ENCODE measurements around the gene RIMKLA.

The RIMKLA gene, protein sequence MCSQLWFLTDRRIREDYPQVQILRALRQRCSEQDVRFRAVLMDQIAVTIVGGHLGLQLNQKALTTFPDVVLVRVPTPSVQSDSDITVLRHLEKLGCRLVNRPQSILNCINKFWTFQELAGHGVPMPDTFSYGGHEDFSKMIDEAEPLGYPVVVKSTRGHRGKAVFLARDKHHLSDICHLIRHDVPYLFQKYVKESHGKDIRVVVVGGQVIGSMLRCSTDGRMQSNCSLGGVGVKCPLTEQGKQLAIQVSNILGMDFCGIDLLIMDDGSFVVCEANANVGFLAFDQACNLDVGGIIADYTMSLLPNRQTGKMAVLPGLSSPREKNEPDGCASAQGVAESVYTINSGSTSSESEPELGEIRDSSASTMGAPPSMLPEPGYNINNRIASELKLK

DNA sequence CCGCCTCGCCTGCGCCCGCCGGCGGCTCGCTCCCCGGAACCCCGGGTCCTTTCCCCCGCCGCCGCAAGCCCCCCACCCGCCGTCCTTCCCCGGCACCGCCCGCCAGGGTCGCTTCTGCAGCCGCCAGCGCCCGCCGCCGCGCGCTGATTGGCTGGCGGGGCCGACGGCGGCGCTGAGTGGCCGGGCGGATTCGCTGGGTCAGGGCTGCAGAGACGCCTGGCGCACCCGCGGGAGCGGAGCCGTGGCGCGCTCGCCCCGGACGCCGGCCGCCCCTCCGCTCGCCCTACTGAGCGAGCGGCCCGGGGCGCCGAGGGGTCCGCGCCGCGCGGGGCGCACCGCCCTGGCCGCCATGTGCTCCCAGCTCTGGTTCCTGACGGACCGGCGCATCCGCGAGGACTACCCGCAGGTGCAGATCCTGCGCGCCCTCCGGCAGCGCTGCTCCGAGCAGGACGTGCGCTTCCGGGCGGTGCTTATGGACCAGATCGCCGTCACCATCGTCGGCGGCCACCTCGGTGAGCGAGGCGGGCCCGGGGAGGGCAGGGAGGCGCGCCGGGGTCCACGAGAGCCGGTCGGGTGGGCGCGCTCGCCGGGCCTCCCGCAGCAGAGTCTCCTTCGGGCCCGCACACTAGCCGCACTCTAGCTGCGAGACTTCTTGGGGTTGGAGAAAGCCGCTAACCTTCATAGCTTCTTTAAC lies at the start of gene RIMKLA:
TSS of gene RIMKLA (plus strand) at position 207 of the 694 bp plus-strand sequence. CDS start at position 350, 143 bp downstream.
- Histone ChIP-seq H3K9me3 (ENCODE audit: control insufficient read depth, low read length) (no peaks in the 10 kb centered on the region), H3K4me1 (ENCODE audit: control insufficient read depth, insufficient read depth, low read length) (no peaks in the 10 kb centered on the region), H3K36me3 (ENCODE audit: control insufficient read depth, insufficient read depth, low read length, severe bottlenecking) (no peaks in the 10 kb centered on the region), H3K9ac (ENCODE audit: low read length) (no peak within 1 kb of the TSS), H3K27me3 (replicated peaks; ENCODE audit: control insufficient read depth, insufficient read depth, low read length) (peaks cover 18% of the 10 kb centered on the region), H3K4me3 (ENCODE audit: low read length) (peak within 1 kb of the TSS; percentile 77)
- DNase-seq (ENCODE audit: low read depth), result peak; percentile 65

DNA sequence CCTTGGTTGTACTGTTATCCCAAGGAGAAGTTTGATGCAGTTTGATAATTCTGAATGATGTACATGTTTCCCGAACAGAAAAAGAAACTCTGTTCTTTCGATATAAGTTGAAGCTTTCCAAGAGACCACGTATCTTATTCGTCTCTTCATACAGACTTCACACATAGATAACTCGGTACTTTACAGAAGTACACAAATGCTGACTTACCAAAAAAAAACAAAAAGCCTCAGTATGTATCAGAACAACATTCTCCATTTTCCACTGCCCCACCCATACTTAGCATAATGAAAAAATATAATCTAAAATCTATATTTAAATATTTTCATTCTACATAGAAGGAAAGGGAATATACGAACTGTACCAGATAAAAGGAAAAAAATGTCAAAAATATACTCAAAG lies 47.7 kb upstream of the RIMKLA start:
- Histone ChIP-seq H3K36me3 (ENCODE audit: control insufficient read depth, insufficient read depth, low read length, severe bottlenecking) (no peaks in the 10 kb centered on the region), H3K9me3 (ENCODE audit: control insufficient read depth, low read length) (no peaks in the 10 kb centered on the region), H3K4me1 (ENCODE audit: control insufficient read depth, insufficient read depth, low read length) (peaks cover 29% of the 10 kb centered on the region), H3K9ac (ENCODE audit: low read length) (peak overlapping the region; percentile 93), H3K27me3 (replicated peaks; ENCODE audit: control insufficient read depth, insufficient read depth, low read length) (no peaks in the 10 kb centered on the region), H3K4me3 (ENCODE audit: low read length) (peak overlapping the region; percentile 96)
- DNase-seq (ENCODE audit: low read depth), result no peak

DNA sequence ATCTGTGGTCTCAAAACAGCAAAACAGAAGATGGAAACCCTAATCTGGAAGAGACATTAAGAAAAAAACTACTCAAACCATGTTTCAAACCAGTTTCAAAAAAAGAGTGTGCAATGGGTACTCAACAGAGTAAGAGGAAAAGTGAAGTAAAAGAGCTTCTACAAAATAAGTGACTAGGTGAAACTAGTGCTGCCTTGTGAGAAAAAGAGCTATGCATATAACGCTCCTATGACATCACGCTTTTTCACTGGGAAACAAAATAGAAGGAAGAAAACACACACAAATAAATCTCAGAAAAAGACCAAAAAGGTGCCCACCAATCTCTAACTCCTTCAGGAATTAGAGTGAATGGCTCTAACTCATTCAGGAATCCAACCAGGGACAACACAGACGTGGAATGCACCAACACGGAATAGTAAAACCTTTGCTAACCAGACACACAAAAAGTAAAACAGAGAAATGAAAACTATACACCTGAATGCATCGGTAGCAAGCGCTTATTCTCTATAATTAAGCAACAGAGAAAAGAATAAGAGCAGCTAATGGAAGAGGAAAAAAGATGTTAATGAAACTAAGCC lies 46.8 kb upstream of the RIMKLA start:
- H3K4me1 ChIP-seq (ENCODE audit: control insufficient read depth, insufficient read depth, low read length), result peaks cover 29% of the 10 kb centered on the region
- H3K4me3 ChIP-seq (ENCODE audit: low read length), result peak overlapping the region; percentile 96
- H3K9me3 ChIP-seq (ENCODE audit: control insufficient read depth, low read length), result no peaks in the 10 kb centered on the region
- peak overlapping the region; percentile 93 for H3K9ac ChIP-seq (ENCODE audit: low read length)
- no peaks in the 10 kb centered on the region for H3K36me3 ChIP-seq (ENCODE audit: control insufficient read depth, insufficient read depth, low read length, severe bottlenecking)
- peak; percentile 41 for DNase-seq (ENCODE audit: low read depth)
- no peaks in the 10 kb centered on the region for H3K27me3 ChIP-seq (replicated peaks; ENCODE audit: control insufficient read depth, insufficient read depth, low read length)

DNA sequence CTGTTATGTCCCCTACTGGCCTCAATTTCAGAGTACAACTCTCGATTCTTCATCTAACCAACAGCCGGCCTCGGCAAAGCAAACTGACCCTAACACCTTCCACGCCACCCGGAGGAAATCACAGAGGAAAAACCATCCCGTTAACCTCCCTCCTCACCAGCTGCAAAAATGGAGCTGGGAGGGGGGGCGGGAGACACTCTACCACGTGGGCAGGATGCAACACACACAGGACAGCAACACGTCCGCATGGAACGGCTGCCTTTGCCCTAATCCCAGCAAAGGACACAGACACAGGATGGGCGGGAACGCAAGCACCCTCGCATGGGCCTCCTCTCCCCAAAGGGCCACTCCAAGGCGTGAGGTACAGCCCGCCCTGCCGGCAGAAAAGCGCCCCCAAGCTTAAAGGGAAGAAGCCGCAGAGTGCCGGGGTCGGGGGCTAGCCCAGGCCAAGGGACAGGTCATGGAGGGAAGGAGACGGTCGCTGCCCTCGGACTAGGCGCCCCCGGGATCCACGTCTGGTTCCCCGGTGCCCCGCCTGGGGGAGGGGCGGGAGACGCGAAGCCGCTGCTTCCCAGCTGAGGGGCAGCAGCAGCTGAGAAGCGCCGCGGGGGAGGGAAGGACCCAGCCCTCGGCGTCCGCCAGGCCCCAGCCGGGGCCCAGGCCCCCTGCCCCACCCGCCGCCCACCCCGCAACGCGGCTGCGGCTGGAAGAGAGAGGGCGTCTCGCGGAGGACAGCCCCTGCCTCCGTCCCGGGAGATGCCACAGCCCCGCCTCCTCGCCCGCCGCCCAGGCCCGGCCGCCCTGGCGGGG lies 46.1 kb upstream of the RIMKLA start:
- peak overlapping the region; percentile 93 for H3K9ac ChIP-seq (ENCODE audit: low read length)
- H3K27me3 ChIP-seq (replicated peaks; ENCODE audit: control insufficient read depth, insufficient read depth, low read length), result no peaks in the 10 kb centered on the region
- DNase-seq (ENCODE audit: low read depth), result peak; percentile 69
- no peaks in the 10 kb centered on the region for H3K9me3 ChIP-seq (ENCODE audit: control insufficient read depth, low read length)
- H3K4me1 ChIP-seq (ENCODE audit: control insufficient read depth, insufficient read depth, low read length), result peaks cover 29% of the 10 kb centered on the region
- H3K36me3 ChIP-seq (ENCODE audit: control insufficient read depth, insufficient read depth, low read length, severe bottlenecking), result no peaks in the 10 kb centered on the region
- peak overlapping the region; percentile 96 for H3K4me3 ChIP-seq (ENCODE audit: low read length)

DNA sequence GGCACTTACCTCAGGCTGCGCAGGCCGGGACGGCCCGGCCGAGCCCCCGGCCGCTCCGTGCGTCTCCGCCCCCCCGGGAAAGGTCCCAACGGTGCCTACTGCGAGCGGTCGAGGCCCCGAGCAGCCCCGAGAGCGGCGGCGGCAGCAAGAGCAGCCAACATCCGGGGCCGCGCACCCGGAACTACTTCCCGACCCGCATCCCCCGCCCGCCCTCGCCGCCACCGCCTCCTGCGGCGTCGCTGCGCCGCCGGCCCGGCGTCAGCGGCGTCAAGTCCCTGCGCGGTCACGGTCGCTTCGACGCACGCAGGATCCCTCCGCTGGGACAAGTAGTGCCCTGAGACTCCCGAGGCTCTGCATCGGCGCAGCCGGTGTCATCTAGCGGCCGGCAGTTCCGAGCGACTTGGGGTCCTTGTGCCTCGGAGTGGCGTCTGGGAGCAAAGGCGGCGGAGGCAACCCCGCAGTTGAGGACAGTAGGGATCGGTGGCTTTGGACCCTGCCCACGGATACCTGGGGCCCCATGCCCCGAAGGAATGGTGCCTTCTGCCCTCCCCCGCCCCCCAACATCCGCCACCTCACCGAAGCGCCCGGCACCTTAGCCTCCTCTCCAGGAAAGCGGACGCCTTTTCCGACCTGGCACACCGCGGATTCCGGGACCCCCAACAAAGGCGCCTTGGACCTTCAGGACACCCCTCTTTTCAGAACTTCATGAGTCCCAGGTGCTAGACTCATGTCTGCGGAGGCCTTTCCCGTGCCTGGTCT lies 45.4 kb upstream of the RIMKLA start, which contains the start of gene FOXJ3:
TSS of gene FOXJ3 (minus strand) at position 186 of the 759 bp plus-strand sequence. CDS start 24,142 bp downstream, outside the sequence.
- H3K36me3 ChIP-seq (ENCODE audit: control insufficient read depth, insufficient read depth, low read length, severe bottlenecking), result no peaks in the 10 kb centered on the region
- H3K9ac ChIP-seq (ENCODE audit: low read length), result peak within 1 kb of the TSS; percentile 93
- H3K4me1 ChIP-seq (ENCODE audit: control insufficient read depth, insufficient read depth, low read length), result peaks cover 29% of the 10 kb centered on the region
- DNase-seq (ENCODE audit: low read depth), result peak; percentile 97
- H3K9me3 ChIP-seq (ENCODE audit: control insufficient read depth, low read length), result no peaks in the 10 kb centered on the region
- no peaks in the 10 kb centered on the region for H3K27me3 ChIP-seq (replicated peaks; ENCODE audit: control insufficient read depth, insufficient read depth, low read length)
- H3K4me3 ChIP-seq (ENCODE audit: low read length), result peak within 1 kb of the TSS; percentile 96

DNA sequence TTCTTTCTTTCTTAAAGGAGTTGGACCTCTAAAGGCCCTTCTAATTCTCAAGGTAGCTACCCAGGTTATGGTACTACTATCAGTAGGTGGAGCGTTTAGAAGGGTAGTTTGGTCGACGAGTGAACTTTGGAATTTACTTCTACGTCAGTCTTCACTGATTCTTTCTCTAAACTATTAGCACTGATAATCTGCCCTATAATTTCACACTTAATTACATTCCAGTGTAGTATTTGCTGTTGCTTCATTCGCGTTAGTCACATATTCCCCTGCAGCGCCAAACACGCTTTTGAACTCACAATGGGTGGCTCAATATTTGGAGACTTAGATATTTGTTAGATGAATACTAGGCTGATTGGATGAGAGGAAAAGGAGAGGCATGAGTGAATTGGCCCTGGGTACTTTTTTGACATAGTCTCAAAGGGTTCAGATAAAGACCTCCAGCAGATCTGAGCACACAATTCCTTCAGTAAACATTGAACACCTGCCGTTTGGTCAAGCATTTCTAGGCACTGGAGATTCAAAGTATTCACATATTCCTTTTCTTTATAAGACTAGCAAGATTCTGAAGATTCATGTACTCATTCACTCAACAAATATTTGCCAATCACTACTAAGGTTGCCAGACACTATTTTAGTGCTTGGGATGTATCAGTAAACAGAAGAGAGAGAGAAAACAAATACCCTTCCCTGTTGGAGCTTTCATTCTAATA lies 44.6 kb upstream of the RIMKLA start:
- peak overlapping the region; percentile 93 for H3K9ac ChIP-seq (ENCODE audit: low read length)
- no peaks in the 10 kb centered on the region for H3K9me3 ChIP-seq (ENCODE audit: control insufficient read depth, low read length)
- peaks cover 29% of the 10 kb centered on the region for H3K4me1 ChIP-seq (ENCODE audit: control insufficient read depth, insufficient read depth, low read length)
- peak; percentile 65 for DNase-seq (ENCODE audit: low read depth)
- peak overlapping the region; percentile 96 for H3K4me3 ChIP-seq (ENCODE audit: low read length)
- no peaks in the 10 kb centered on the region for H3K36me3 ChIP-seq (ENCODE audit: control insufficient read depth, insufficient read depth, low read length, severe bottlenecking)
- H3K27me3 ChIP-seq (replicated peaks; ENCODE audit: control insufficient read depth, insufficient read depth, low read length), result no peaks in the 10 kb centered on the region

DNA sequence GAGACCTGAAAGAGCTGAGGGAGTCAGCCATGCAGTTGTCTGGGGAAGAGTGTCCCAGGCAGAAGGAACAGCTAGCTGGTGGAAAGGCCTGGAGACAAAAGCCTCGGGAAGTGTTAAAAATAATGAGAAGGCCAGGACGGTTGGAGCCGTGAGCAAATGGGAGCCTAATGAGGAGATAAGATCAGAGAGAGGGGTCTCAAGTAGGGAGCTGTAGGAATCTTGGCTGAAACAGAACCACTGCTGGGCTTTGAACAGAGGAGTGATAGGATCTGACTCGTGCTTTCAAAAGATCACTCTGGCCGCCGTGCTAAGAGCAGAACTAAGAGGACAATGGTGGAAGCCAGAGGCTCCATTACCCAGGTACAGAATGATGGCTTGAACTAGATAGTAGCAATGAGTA lies 43.6 kb upstream of the RIMKLA start:
- H3K4me3 ChIP-seq (ENCODE audit: low read length), result no peak overlapping the region
- H3K36me3 ChIP-seq (ENCODE audit: control insufficient read depth, insufficient read depth, low read length, severe bottlenecking), result no peaks in the 10 kb centered on the region
- no peaks in the 10 kb centered on the region for H3K27me3 ChIP-seq (replicated peaks; ENCODE audit: control insufficient read depth, insufficient read depth, low read length)
- DNase-seq (ENCODE audit: low read depth), result no peak
- peaks cover 22% of the 10 kb centered on the region for H3K4me1 ChIP-seq (ENCODE audit: control insufficient read depth, insufficient read depth, low read length)
- no peaks in the 10 kb centered on the region for H3K9me3 ChIP-seq (ENCODE audit: control insufficient read depth, low read length)
- no peak overlapping the region for H3K9ac ChIP-seq (ENCODE audit: low read length)

DNA sequence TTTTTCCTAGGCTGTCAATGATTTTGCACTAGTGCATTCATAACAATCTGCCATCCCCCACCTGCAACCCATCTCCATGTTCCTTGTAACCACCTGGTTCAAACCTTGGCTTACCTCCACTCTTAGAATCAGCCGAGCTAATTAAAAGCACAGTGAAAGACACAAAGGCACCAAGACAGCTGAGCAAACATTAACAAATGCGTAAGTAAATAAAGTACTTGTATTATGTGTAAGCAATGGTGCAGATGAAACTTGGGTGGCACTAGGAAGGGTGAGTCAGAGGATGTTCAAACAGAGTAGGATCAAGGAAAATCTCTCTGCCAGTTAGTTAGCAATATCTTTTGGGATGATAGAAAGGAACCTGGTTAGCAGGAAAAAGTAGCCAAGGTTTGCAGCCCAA lies 40.5 kb upstream of the RIMKLA start:
- H3K27me3 ChIP-seq (replicated peaks; ENCODE audit: control insufficient read depth, insufficient read depth, low read length), result no peaks in the 10 kb centered on the region
- H3K9ac ChIP-seq (ENCODE audit: low read length), result no peak overlapping the region
- H3K4me3 ChIP-seq (ENCODE audit: low read length), result no peak overlapping the region
- H3K9me3 ChIP-seq (ENCODE audit: control insufficient read depth, low read length), result no peaks in the 10 kb centered on the region
- DNase-seq (ENCODE audit: low read depth), result peak; percentile 4
- H3K36me3 ChIP-seq (ENCODE audit: control insufficient read depth, insufficient read depth, low read length, severe bottlenecking), result no peaks in the 10 kb centered on the region
- peaks cover 6% of the 10 kb centered on the region for H3K4me1 ChIP-seq (ENCODE audit: control insufficient read depth, insufficient read depth, low read length)

DNA sequence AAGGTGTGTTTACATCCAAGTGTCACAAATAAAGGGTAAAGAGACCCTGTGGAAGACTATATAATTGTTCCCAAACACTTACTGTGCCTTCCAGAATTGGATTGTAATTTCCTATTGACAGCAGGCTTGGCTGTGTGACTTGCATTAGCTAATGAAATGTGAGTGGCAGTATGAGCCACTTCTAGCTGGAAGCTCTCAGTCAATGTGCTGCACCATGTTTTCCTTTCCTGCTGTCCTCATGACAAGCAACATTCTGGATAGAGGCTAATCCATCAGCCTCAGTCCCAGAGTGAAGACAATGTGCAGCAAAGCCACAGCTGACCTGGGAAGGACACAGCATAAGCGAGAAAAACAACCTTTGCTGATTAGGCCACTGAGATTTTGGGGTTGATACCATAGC lies 39.7 kb upstream of the RIMKLA start:
- Histone ChIP-seq H3K4me1 (ENCODE audit: control insufficient read depth, insufficient read depth, low read length) (peaks cover 6% of the 10 kb centered on the region), H3K9ac (ENCODE audit: low read length) (no peak overlapping the region), H3K27me3 (replicated peaks; ENCODE audit: control insufficient read depth, insufficient read depth, low read length) (no peaks in the 10 kb centered on the region), H3K9me3 (ENCODE audit: control insufficient read depth, low read length) (no peaks in the 10 kb centered on the region), H3K4me3 (ENCODE audit: low read length) (no peak overlapping the region), H3K36me3 (ENCODE audit: control insufficient read depth, insufficient read depth, low read length, severe bottlenecking) (no peaks in the 10 kb centered on the region)
- DNase-seq (ENCODE audit: low read depth), result no peak

DNA sequence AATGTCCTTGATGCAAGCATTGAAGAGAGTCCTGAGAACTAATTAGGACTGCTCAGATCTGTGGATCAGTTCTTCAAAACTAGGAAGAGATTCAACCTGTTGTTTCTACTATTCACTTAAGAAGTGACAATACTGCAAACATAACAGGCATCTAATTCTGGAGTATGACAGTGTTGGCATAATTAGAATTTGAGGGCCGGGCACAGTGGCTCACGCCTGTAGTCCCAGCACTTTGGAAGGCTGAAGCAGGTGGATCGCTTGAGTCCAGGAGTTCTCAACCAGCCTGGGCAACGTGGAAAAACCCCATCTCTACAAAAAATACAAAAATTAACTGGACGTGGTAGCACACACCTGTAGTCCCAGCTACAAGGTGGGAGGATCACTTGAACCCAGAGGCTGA lies 37.5 kb upstream of the RIMKLA start:
- Histone ChIP-seq H3K36me3 (ENCODE audit: control insufficient read depth, insufficient read depth, low read length, severe bottlenecking) (no peaks in the 10 kb centered on the region), H3K27me3 (replicated peaks; ENCODE audit: control insufficient read depth, insufficient read depth, low read length) (no peaks in the 10 kb centered on the region), H3K9me3 (ENCODE audit: control insufficient read depth, low read length) (no peaks in the 10 kb centered on the region), H3K9ac (ENCODE audit: low read length) (no peak overlapping the region), H3K4me3 (ENCODE audit: low read length) (no peak overlapping the region), H3K4me1 (ENCODE audit: control insufficient read depth, insufficient read depth, low read length) (no peaks in the 10 kb centered on the region)
- no peak for DNase-seq (ENCODE audit: low read depth)
